GM18499 (cell line): ENCODE data around the gene SMARCAL1.
"Not testable (repeated sequence)": the region's sequence is repeated elsewhere in the genome, so short reads cannot be mapped to it uniquely, and the experiment has no call there.

ENCODE experiments used
- ATAC-seq: cut with Tn5 transposase; IDR thresholded peaks from one replicate; pipeline ENCODE4 v1.9.1; 2021; ENCODE audit warnings: moderate number of reproducible peaks; ENCODE audit not compliant: insufficient read depth, unreplicated experiment

Gene SMARCAL1

DNA sequence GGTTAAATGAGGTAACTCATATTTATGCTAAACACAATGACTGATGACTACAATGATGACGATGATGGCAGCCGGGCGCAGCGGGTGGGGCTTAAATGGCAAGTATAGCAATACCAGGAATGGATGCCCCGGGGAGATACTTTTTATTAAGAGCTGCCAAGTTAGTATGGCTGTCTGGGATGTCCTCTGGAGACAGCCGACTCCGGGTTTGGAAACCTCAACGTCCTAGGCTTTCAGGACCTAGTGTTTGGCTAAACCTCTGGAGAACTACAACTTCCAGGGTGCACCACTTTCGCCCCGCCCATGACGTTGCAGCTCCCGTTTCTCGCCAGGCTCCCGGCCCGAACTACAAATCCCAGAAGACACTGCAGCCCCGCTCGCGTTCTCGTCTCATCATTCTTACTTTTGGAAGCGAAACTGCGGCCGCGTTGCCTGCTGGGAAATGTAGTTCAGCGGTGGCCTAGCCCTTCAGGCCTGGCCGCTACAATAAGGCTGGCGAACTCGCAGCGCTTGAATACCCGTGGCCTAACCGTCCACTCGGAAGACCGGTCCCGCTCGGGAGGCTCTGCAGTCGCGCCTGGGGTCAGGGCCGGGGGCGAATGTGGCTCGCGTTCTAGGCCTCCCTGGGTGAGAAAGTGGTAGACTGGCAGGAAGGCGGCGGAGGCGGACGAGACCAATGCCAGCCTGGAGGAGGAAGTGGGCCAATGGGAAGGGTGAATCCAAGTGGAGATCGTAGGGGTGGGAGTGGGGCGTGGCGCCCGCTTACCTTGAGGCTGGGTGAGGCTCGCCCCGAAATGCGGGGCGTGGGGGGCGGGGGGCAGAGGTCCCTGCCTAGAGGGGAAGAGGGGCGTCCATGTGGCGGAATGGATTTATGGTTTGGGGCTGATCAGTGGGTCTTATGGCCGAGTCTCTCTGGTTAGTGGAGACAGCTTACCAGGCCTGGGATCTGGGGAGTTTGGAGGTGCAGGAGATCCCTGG is at the start of gene SMARCAL1:
SMARCAL1 (plus strand) TSS at position 463 of the 978 bp plus-strand sequence. CDS start 2,221 bp downstream, outside the sequence.
- ATAC-seq = peak; percentile 93

DNA sequence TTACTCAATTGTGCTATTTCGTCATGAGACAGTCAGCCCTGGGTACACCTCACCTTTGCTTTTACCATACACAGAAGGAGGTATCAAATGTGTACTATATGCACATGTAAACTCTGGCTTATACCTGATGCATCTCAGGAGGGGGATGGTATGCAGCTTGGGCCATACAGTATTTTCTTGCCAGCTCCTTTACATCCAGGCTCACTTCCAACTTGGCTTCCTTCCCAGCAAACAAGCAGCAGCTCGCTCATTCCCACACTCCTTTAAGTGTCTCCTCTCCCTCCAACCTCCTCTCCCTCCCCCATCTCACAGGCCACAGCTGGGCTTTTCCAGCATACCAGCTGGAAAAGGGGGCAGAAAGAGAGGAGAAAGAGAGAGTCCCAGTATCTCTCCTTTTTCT is 49.6 kb upstream of the SMARCAL1 start:
- no peak for ATAC-seq

DNA sequence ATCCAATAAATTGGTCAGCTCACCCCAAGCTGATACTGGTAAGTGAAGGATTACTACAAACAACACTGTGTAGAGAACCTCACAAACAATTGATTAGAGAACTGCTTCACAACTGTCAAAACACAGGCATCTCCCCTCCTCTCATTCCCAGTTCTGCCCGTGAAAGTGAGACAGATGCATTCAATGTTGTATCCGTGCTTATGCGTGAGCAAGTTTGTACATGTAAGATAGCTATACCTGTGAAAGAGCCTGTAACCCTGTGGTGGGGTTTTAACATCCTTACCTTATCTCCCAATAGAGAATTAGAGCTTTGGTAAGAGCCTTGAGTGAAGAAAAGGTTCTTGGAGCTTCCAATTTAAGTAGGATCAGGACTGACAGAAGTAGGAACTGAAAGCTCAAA is 49.1 kb upstream of the SMARCAL1 start:
- no peak for ATAC-seq

DNA sequence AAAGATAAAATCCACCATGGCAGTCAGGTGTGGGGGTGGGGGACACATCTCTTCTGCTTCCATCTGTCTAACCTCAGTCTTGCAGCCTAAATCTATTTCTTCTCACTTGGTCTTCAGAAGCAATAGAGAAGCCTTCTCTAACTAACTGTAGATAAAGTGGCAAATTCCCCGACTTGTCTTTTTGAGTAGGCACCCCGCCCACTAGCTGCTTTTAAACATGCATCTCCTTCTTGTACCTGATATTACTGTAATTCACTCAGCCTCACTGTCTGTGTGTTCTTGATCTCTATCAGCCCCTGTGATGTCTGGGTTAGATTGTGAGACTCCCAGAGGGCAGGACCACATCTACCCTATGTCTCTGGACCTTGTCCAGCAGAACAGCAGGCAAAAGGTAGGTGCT is 46.8 kb upstream of the SMARCAL1 start:
- ATAC-seq = no peak

DNA sequence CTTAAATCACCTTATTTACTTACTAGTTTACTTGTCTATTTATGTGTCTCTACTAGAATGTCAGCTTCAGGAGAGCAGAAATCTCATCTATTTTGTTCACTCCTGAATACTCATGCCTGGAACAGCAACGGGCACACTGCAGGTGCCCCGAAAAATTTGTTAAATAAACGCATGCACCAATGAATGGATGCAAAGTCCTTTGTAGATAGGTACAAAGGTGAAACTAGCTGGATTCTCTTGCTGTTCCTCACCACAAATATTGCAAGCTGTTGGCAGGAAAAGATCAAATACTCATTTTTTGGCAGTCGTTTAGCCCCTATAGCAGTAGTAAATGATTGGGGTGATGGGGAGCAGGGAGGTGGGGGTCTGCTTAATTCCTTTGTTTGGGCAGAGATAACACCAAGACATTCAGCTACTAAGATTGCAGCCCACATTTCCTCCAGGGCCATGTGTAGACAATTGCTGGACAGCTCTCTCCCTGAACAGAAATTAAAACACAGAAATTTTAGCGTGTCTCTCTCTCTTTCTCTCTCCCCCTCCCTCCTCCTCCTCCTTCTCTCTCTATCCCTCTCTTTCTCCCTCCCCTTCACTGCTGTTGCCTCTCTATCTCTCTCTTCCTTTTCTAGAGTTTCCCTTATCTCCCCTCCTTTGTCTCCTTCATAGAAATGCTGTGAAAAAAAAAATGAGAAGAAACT is 45.4 kb upstream of the SMARCAL1 start:
- no peak for ATAC-seq

DNA sequence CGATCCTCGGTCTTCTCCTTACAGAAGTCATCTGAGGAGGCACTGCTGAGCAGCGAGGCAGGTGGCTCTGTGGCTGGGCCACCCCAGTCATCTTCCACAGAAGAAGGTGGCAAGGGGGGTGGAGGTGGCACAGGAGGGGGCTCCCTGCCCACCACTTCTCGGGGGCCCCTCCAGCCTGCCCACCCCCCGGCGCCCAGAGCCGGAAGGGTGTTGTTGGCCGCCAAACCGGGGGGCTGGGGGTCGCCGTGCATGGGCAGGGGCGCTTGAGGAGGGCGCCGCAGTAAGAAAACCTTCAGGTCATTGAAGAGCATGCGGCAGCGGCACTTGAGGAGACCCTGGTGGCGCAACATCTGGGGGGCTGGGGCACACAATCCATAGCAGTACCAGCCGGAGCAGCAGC is 42.5 kb upstream of the SMARCAL1 start:
- ATAC-seq = no peak

DNA sequence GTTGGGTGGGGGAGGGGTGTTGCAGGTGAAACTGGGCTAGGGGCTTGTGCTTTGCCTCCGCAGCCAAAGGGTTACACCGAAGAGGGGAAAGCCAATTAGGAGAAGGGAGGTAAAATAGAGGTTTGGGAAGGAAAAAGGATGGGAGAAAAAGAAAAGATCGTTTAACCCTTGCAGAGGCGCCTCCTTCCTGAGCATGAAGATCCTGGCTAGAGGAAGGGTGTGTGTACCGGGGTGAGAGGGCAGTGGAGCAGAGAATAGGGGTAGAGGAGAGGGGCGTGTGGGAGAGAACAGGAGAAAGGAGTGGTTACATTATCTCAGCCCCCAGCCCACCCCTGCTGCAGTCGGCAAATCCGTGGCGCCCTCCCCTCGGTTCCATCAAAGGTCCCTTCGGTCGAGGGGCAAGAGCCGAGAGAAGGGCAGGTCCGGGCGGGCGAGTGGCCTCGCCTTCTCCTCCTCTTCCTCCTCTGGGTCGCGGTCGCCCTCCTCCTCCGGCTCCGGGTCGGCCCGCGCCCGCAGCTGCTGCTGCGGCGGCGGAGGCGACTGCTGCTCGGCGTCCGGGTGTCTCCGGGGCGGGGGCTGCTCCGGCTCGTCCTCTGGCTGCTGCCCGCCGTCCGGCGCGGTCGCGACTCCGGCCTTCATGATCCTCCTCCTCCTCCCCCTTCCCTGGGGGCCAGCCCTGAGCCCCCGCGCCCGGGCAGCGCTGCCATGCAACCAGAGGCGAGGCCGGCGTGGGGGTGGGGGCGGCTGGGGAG is 41.1 kb upstream of the SMARCAL1 start:
- no peak for ATAC-seq

DNA sequence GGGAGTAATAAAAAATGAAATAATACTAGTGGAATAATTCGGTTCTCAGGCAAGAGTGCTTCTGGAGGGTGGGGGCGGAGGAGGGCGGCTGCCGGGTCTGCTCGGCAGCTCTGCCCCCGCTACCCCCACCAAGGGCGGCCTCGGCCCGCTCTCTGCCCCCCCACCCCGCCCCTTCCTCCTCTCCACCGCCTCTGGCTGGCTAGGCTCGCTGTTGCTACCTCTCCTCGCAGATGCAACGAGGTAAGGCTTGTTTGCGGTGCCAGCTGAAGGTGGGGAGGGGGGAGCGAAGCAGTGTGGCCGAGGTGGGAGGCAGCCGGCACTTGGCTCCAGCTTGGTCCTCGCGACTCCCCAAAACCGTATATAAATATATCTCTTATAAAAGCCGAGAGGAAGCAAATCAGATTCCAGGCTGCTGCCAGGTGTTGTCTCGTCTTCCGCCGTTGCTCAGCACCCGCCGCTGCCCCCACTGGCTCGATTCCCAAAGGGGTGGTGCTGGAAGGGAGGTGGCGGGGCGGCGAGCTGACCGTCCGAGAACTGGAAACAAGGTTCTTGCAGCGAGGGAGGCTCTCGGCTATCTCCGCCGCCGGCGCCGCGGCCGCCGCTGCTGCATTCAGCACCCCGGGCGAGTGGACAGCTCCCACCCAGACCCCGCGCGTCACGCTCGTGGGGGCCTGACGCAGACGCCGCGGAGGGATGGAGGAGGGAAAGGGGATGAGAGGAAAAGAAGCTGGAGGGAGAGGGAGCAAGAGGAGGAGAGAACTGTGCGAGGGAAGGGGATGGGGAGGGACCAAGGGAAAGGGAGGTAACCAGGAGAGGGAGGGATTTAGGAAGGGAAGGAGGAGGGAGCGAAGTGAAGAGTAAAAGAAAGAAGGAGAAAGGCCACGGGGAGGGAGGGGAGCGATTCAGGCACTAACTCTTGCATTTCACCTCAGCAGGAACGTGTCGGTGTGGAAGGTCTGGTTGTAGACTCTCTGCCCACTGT is 40.3 kb upstream of the SMARCAL1 start, which contains the start of gene MARCHF4:
MARCHF4 (minus strand) TSS at position 763 of the 982 bp plus-strand sequence. CDS start 2,223 bp downstream, outside the sequence.
- ATAC-seq = no peak

DNA sequence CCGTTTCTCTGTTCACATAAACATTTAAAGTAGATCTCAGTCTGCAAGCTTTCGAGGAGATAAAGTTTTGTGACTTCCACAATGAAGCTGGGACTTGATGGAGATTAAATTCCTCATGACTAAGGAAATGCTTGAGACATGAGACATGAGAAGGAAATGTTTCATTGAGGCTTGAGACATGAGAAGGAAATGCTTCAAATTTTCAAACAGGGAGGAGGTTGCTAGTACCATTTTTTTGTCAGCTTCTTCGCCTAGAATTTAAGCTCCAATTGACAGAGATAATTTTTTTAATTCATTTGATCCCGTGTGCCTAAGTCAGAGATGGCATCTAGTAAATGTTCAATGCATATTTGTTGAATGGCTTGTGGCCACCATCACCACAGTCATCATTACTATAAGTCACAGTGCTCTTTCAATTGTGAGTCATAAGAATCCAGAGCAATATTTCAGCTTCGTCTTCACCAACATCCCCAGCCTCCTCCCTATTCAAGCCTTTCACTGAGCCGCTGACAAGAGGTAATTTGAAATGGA is 39.5 kb upstream of the SMARCAL1 start:
- no peak for ATAC-seq

DNA sequence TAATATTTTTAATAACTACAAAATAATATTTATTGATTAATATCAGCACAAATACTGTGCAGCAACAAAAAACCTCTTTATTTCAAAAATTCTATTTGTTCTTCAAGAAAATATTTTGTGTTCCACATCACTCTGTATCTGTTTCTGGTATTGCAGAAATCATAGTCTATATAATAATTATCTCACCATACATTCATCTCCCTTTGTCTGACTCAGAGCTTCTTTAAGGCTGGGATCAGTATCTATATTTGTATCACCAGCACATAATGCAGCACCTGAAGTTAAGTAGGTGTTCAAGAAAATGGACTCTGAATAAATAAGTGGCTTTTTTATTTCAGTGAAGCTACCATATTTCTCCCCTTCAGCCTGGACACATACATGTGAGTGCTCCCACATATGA is 38.4 kb upstream of the SMARCAL1 start:
- ATAC-seq = no peak

DNA sequence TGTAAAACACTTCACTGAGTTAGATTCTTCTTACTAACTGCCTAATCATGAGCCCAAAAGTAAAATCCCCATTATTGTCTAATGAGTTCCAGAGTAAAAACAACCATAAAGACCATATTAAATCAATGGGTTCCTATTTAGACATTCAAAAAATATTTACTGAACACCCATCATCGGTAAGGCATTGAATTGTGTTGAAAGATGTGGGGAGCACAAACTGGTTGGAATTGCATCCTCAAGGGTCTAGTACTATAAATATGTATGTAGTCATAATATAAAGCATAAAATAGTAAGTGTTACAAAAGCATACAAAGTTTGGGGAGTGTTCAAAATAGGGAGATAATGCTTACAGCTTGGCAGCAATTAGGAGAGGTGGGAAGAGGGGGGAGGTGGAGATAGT is 37.0 kb upstream of the SMARCAL1 start:
- no peak for ATAC-seq

DNA sequence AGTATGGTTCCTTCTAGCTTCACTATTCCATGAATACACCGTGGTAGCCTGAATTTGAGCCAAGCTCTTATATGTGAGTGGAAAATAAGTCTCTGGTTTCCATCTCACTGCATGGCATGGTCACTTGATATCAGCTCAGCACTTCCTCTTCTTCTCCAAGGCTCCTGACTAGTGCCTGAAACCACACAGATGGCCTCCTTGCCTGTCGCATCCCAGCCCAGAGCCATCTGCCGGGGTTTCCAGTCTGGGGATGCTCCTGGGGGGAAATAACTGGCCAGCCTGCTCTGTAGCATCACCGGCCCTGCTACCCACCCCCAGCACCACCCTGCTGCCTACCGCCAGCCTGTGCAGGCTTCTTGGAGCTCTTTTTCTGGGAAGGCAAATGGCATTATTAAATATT is 32.3 kb upstream of the SMARCAL1 start:
- no peak for ATAC-seq

DNA sequence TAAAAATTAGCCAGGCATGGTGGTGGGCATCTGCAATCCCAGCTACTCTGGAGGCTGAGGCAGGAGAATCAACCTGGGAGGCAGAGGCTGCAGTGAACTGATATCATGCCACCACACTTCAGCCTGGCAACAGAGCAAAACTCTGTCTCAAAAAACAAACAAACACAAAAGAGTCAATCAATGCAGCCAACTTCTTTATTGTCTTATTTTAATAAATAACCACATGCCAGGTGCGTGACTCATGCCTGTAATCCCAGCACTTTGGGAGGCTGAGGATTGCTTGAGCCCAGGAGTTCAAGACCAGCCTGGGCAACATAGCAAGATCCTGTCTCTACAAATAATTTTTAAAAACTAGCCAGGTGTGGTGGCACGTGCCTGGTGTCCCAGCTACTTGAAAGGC is 27.9 kb upstream of the SMARCAL1 start:
- not testable (repeated sequence) for ATAC-seq

DNA sequence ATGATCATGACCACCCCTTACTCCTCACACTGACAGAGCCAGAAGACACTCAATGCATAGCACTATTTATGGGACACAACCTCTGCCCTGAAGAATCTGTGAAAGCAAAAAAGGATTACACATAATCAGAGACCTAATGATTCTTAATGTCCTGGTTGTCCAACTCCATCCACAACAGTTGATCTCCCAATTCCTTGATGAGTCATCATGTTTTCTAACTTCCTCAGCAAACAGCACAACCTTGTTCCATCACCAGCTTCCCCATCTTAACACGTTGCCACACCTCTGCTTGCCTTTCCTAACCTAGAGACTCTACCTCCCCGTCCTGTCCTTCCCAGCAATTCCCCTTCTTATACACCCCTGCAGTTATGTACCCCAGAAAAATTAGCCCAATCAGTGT is 26.8 kb upstream of the SMARCAL1 start:
- ATAC-seq = no peak

DNA sequence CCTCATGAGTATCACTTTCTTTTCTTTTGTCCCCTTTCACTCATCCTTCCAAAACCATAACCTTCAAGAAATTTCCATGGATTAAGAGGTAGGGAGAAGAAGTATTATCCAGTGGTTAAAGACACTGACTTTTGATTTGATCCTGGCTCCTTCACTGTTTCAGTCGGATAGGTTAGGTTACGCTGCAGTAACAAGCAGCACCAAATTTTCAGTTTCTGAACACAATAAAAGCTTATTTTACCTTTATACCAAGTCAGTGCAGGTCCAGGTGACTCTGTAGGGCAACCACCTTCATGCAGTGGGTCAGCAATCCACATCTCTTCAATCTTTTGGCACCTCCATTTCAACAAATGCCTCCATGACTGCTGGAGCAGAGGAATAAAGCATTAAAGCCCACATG is 25.0 kb upstream of the SMARCAL1 start:
- no peak for ATAC-seq

DNA sequence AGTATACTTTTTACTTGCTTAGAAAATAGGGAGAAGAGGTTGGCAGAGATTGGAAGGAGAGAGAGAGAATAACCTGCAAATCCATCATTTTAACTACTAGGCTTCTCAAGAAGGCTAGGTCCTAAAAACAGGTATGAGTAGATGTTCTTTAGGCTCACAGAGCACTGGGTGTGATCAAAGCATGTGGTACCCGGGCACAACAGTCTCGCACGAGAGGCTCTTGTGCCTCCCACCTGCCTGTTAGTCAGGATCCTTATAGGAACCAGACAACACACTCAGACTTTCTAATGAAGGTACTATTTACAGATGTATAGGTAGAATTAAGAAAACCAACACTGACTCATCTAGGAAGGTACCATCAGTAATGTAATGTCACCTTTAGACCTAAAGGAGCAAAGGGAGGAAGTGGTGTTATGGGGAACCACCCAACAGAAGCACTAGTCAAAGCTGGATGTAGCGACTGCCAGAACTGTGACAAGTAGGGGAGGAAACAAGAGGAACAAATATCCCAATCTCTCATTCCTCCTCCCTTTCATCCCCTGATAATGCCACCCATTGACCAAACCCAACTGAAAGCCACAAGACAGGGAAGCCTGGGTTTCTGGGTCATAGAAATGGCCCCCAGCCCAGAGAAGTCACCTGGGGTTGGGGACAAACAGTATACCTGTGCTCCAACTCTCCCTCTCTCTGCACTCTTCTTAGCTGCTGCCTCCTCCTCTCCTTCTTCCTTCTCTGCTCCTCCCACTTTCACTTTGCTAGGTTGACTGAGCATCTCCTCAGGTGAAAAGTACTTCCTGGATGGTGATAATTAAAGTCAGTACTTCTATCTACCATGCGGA is 24.0 kb upstream of the SMARCAL1 start:
- peak; percentile 57 for ATAC-seq

DNA sequence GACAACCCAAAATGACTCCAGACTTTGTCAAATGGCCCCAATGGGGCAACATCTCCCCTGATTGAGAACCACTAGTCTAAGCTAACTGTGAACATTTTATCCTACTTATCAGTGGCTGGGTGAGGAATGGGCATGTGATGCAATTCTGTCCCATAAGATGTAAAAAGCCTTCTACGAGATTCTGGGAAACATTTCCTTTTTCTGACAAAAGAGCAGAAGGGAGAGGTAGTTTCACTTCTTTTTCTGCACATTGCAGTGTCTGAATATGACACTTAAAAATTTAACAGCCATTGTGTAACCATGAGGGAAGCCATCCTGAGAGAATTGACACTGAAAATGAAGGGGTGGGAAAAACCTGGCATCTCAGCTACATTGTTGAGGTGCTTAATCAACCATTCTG is 22.7 kb upstream of the SMARCAL1 start:
- no peak for ATAC-seq

DNA sequence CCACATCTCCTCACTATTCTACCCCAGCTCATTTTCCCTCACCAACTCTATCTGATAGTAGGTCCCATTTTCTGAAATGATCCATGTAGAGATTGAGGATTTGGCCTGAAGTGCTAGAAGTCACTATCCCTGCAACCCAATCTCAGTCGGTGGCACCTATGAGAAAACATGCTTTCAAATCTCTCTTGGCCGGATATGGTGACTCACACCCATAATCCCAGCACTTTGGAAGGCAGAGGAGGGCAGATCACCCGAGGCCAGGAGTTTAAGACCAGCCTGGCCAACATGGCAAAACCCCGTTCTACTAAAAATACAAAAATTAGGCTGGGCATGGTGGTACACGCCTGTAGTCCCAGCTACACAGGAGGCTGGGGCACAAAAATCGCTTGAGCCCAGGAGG is 20.9 kb upstream of the SMARCAL1 start:
- ATAC-seq = no peak
